IMR-90 (cell line): ENCODE measurements around the gene RCBTB2. TPM values are rescaled to one million over a fixed set of nuclear protein-coding genes. Genes with fewer than 3 reads are reported as not detected.

Experiments
- ATAC-seq: fragments of 200-7000 bp; cut with Tn5 transposase; 2 replicates; pipeline ENCODE4 v1.9.1; 2020; ENCODE audit warnings: low read depth, mild to moderate bottlenecking, moderate library complexity
- BruUV-seq: library from RNA; stranded (reverse); fragments of 400-500 nt; replicated peaks from 2 replicates; lab custom pipeline; 2021; lab: Mats Ljungman, UMichigan
- CTCF ChIA-PET: fragments of 300-600 bp; formaldehyde crosslinking; extraction: SDS; loops from one replicate; lab custom pipeline; 2021; ENCODE audit warnings: antibody characterized with exemption; lab: Yijun Ruan, JAX
- POLR2A ChIA-PET: fragments of 300-600 bp; sonication (Branson Sonifier 250); formaldehyde crosslinking; loops from one replicate; lab custom pipeline; 2022; ENCODE audit warnings: antibody characterized with exemption; ENCODE audit not compliant: unreplicated experiment; lab: Charles Lee
- DNase-seq: peaks from one replicate; pipeline ENCODE4 v3.0.0; 2013
- H2AFZ ChIP-seq: replicated peaks from 2 replicates; pipeline ENCODE3; 2013; ENCODE audit warnings: low read length, mild to moderate bottlenecking; ENCODE audit not compliant: poor library complexity
- H2AK5ac ChIP-seq: 2 replicates; pipeline ENCODE4 v1.6.1; 2013; ENCODE audit warnings: low read depth, low read length, inconsistent platforms
- H2AK9ac ChIP-seq: replicated peaks from 2 replicates; pipeline ENCODE3; 2013; ENCODE audit warnings: mild to moderate bottlenecking, low read depth, low read length, moderate library complexity; ENCODE audit not compliant: poor library complexity
- H2BK120ac ChIP-seq: 2 replicates; pipeline ENCODE4 v1.6.1; 2013; ENCODE audit warnings: low read depth, low read length, inconsistent platforms
- H2BK15ac ChIP-seq: 3 replicates; pipeline ENCODE4 v1.6.1; 2013; ENCODE audit warnings: low read depth, low read length, inconsistent platforms
- H2BK20ac ChIP-seq: 2 replicates; pipeline ENCODE4 v1.6.1; 2013; ENCODE audit warnings: low read depth, mild to moderate bottlenecking, inconsistent platforms, low read length, moderate library complexity
- H2BK5ac ChIP-seq: 2 replicates; pipeline ENCODE4 v1.6.1; 2013; ENCODE audit warnings: mild to moderate bottlenecking, low read depth, low read length, inconsistent platforms; ENCODE audit not compliant: poor library complexity, severe bottlenecking
- H3K14ac ChIP-seq: replicated peaks from 2 replicates; pipeline ENCODE4 v1.6.1; 2013; ENCODE audit warnings: low read depth, low read length, inconsistent platforms
- H3K18ac ChIP-seq: 2 replicates; pipeline ENCODE4 v1.6.1; 2013; ENCODE audit warnings: low read depth, low read length, control low read depth
- H3K23ac ChIP-seq: 2 replicates; pipeline ENCODE4 v1.6.1; 2013; ENCODE audit warnings: low read depth, low read length, inconsistent platforms
- H3K27ac ChIP-seq: 2 replicates; pipeline ENCODE4 v1.5.1; 2013; ENCODE audit warnings: mild to moderate bottlenecking, control low read depth, low read length; ENCODE audit not compliant: insufficient read depth
- H3K27me3 ChIP-seq: 2 replicates; pipeline ENCODE4 v1.6.1; 2013; ENCODE audit warnings: low read length; ENCODE audit not compliant: control insufficient read depth, insufficient read depth
- H3K36me3 ChIP-seq: 2 replicates; pipeline ENCODE4 v1.6.1; 2013; ENCODE audit warnings: low read length, mixed read lengths; ENCODE audit not compliant: control insufficient read depth, insufficient read depth
- H3K4ac ChIP-seq: 2 replicates; pipeline ENCODE4 v1.6.1; 2013; ENCODE audit warnings: low read depth, low read length, inconsistent platforms
- H3K4me1 ChIP-seq: 2 replicates; pipeline ENCODE4 v1.6.1; 2013; ENCODE audit warnings: low read length, mixed read lengths; ENCODE audit not compliant: control insufficient read depth, insufficient read depth
- H3K4me2 ChIP-seq: 2 replicates; pipeline ENCODE4 v1.6.1; 2013; ENCODE audit warnings: low read depth, mild to moderate bottlenecking, control low read depth, low read length, moderate library complexity
- H3K4me3 ChIP-seq: 2 replicates; pipeline ENCODE4 v1.5.1; 2013; ENCODE audit warnings: low read depth, mild to moderate bottlenecking, control low read depth, low read length, moderate library complexity; ENCODE audit not compliant: insufficient read depth
- H3K56ac ChIP-seq: 2 replicates; pipeline ENCODE4 v1.6.1; 2013; ENCODE audit warnings: low read length, inconsistent platforms; ENCODE audit not compliant: insufficient read depth; ENCODE audit errors: extremely low read depth
- H3K79me1 ChIP-seq, 2 experiments: 2 replicates each; pipeline ENCODE4 v1.6.1; 2013; ENCODE audit warnings: low read length in 2 of 2, inconsistent platforms in 1 of 2, low read depth in 1 of 2
- H3K9ac ChIP-seq: 2 replicates; pipeline ENCODE4 v1.6.1; 2013; ENCODE audit warnings: low read depth, low read length, control low read depth
- H3K9me1 ChIP-seq: 2 replicates; pipeline ENCODE4 v1.6.1; 2013; ENCODE audit warnings: low read length, inconsistent platforms; ENCODE audit not compliant: insufficient read depth
- H3K9me3 ChIP-seq: 2 replicates; pipeline ENCODE4 v1.6.1; 2013; ENCODE audit warnings: low read length; ENCODE audit not compliant: control insufficient read depth, insufficient read depth
- H4K20me1 ChIP-seq: 2 replicates; pipeline ENCODE4 v1.6.1; 2013; ENCODE audit warnings: low read length, inconsistent platforms; ENCODE audit not compliant: insufficient read depth
- H4K5ac ChIP-seq: 2 replicates; pipeline ENCODE4 v1.6.1; 2013; ENCODE audit warnings: mild to moderate bottlenecking, low read depth, low read length, control low read depth
- H4K8ac ChIP-seq, 2 experiments: 2 replicates each; pipeline ENCODE4 v1.6.1; 2013; ENCODE audit warnings: low read depth in 2 of 2, low read length in 2 of 2, control low read depth in 1 of 2, inconsistent platforms in 1 of 2
- H4K91ac ChIP-seq: 2 replicates; pipeline ENCODE4 v1.6.1; 2013; ENCODE audit warnings: low read depth, low read length, inconsistent platforms; ENCODE audit not compliant: insufficient read depth
- BHLHE40 ChIP-seq: fragments of 150-350 bp; IDR thresholded peaks from 2 replicates; pipeline ENCODE4 v1.6.1; 2016; ENCODE audit warnings: mild to moderate bottlenecking, low read depth, low read length
- CEBPB ChIP-seq: IDR thresholded peaks from 2 replicates; pipeline ENCODE4 v1.6.1; 2012; ENCODE audit warnings: low read depth, low read length, improper control_type of control experiment
- CHD1 ChIP-seq: IDR thresholded peaks from 2 replicates; pipeline ENCODE4 v1.6.1; 2012; ENCODE audit warnings: low read depth, low read length, improper control_type of control experiment
- CTCF ChIP-seq: conservative IDR thresholded peaks from 2 replicates; pipeline ENCODE4 v1.5.1; 2012; ENCODE audit warnings: mild to moderate bottlenecking, low read depth, low read length, improper control_type of control experiment
- ELK1 ChIP-seq: fragments of 150-350 bp; IDR thresholded peaks from 2 replicates; pipeline ENCODE4 v1.6.1; 2016; ENCODE audit warnings: low read depth, mild to moderate bottlenecking, low read length, moderate library complexity, borderline replicate concordance
- FOS ChIP-seq: fragments of 150-350 bp; IDR thresholded peaks from 2 replicates; pipeline ENCODE4 v1.6.1; 2016; ENCODE audit warnings: low read depth, low read length
- MAZ ChIP-seq: IDR thresholded peaks from 2 replicates; pipeline ENCODE4 v1.6.1; 2012; ENCODE audit warnings: low read depth, mild to moderate bottlenecking, low read length, improper control_type of control experiment, moderate library complexity, borderline replicate concordance
- MXI1 ChIP-seq: IDR thresholded peaks from 2 replicates; pipeline ENCODE4 v1.6.1; 2012; ENCODE audit warnings: low read depth, mild to moderate bottlenecking, low read length, moderate library complexity, borderline replicate concordance
- NFE2L2 ChIP-seq: fragments of 150-350 bp; IDR thresholded peaks from 2 replicates; pipeline ENCODE4 v1.6.1; 2016; ENCODE audit warnings: low read depth, mild to moderate bottlenecking, low read length
- POLR2A ChIP-seq: IDR thresholded peaks from 2 replicates; pipeline ENCODE4 v1.6.1; 2012; ENCODE audit warnings: mild to moderate bottlenecking, low read depth, low read length
- RAD21 ChIP-seq: IDR thresholded peaks from 2 replicates; pipeline ENCODE4 v1.6.1; 2012; ENCODE audit warnings: low read length, improper control_type of control experiment
- RCOR1 ChIP-seq: IDR thresholded peaks from 2 replicates; pipeline ENCODE4 v1.6.1; 2012; ENCODE audit warnings: mild to moderate bottlenecking, low read length, improper control_type of control experiment; ENCODE audit not compliant: insufficient replicate concordance
- RFX5 ChIP-seq: IDR thresholded peaks from 2 replicates; pipeline ENCODE4 v1.8.0; 2012; ENCODE audit warnings: low read depth, mild to moderate bottlenecking, low read length, moderate library complexity
- USF2 ChIP-seq: fragments of 150-350 bp; IDR thresholded peaks from 2 replicates; pipeline ENCODE4 v1.6.1; 2017; ENCODE audit warnings: mild to moderate bottlenecking, antibody characterized with exemption, low read length, low read depth
- WGBS, 2 experiments: methylation state at CpG; one replicate each; pipeline versions ENCODE4 v1.1.5 to v1.1.7; 2013; ENCODE audit warnings: missing lambda C conversion rate in 2 of 2; ENCODE audit not compliant: insufficient read length in 1 of 2; ENCODE audit errors: extremely low coverage in 2 of 2; 5-methylcytosine and 5-hydroxymethylcytosine counted together
- dilution Hi-C: fragments of 300-500 bp; cut with HindIII; formaldehyde crosslinking; loops from one replicate; pipeline ENCODE4 v1.14.3; 2018; ENCODE audit warnings: low sequenced_read_pairs; ENCODE audit not compliant: unreplicated experiment
- in situ Hi-C: fragments of 300-500 bp; cut with MboI; formaldehyde crosslinking; loops from 3 replicates; pipeline ENCODE4 v1.14.3; 2019; ENCODE audit warnings: low sequenced_read_pairs, inconsistent platforms, mixed read lengths
- intact Hi-C: fragments of 100-400 bp; cut with micrococcal nuclease; formaldehyde crosslinking; loops from 2 replicates; pipeline ENCODE4 v1.10.0; 2022
- polyA plus RNA-seq, 3 experiments: library from polyadenylated mRNA; depleted of rRNA; stranded (reverse); fragments of >200 nt; gene quantifications; 2 replicates each; pipeline ENCODE4 v1.2.3, GENCODE V29; 2012; ENCODE audit warnings: low replicate concordance in 1 of 3
- total RNA-seq: library from RNA; depleted of rRNA; stranded (reverse); fragments of >200 nt; gene quantifications from 2 replicates; pipeline ENCODE4 v1.2.3, GENCODE V29; 2012

Gene RCBTB2
- total and polyA plus RNA-seq, 2 of the 4 experiments (the other 2 are of a cell fraction), result 4.0 to 5.2 TPM

GRCh38 chr13:48515732-48516131 is 17.1 kb downstream of the RCBTB2 start:
- no peak overlapping the region for H2BK5ac ChIP-seq
- H3K56ac ChIP-seq, result no peak overlapping the region
- no peak overlapping the region for H3K18ac ChIP-seq
- in situ Hi-C loops, result no loop called here
- no TSS peak for BruUV-seq
- H2AFZ ChIP-seq, result no peak overlapping the region
- no peak overlapping the region for H3K27ac ChIP-seq
- H3K9me1 ChIP-seq, result peaks cover 3% of the 10 kb centered on the region; the same call in 1 of the 2 replicates
- no peak overlapping the region for H3K4me2 ChIP-seq
- WGBS, 2 experiments, result no CpG with 5 or more reads among the region's 6 CpGs
- no peak overlapping the region for H4K5ac ChIP-seq
- ChIA-PET CTCF (no interaction called here), POLR2A (no interaction called here)
- no peaks in the 10 kb centered on the region for H3K9me3 ChIP-seq
- H2AK9ac ChIP-seq, result no peak overlapping the region
- intact Hi-C loops, result no loop called here
- no peak overlapping the region for H4K8ac ChIP-seq
- no peak overlapping the region for H2BK15ac ChIP-seq
- H3K14ac ChIP-seq, result no peak overlapping the region
- H2BK120ac ChIP-seq, result no peak overlapping the region
- no peaks in the 10 kb centered on the region for H4K20me1 ChIP-seq
- TF ChIP-seq CEBPB (no peak), FOS (no peak), NFE2L2 (no peak), RCOR1 (no peak), CTCF (no peak), BHLHE40 (no peak), RAD21 (no peak), RFX5 (no peak), USF2 (no peak), POLR2A (no peak), ELK1 (no peak), MAZ (no peak), MXI1 (no peak), CHD1 (no peak)
- dilution Hi-C loops, result no loop called here
- H3K36me3 ChIP-seq, result no peaks in the 10 kb centered on the region
- H3K4me1 ChIP-seq, result no peaks in the 10 kb centered on the region
- no peaks in the 10 kb centered on the region for H3K27me3 ChIP-seq
- ATAC-seq (no peak), DNase-seq (no peak)
- H2AK5ac ChIP-seq, result no peak overlapping the region
- H3K79me1 ChIP-seq, result no peaks in the 10 kb centered on the region; a peak in 1 of 4 replicates
- no peak overlapping the region for H3K9ac ChIP-seq
- H3K4ac ChIP-seq, result no peak overlapping the region
- H3K4me3 ChIP-seq, result no peak overlapping the region
- H2BK20ac ChIP-seq, result no peak overlapping the region
- no peak overlapping the region for H4K91ac ChIP-seq
- H3K23ac ChIP-seq, result no peak overlapping the region
